ENCODE data around the gene UPK2. TPM values are rescaled to one million over a fixed set of nuclear protein-coding genes. Genes with fewer than 3 reads are reported as not detected.
"Not testable (repeated sequence)": the region's sequence is repeated elsewhere in the genome, so short reads cannot be mapped to it uniquely, and the experiment has no call there.

Gene UPK2
- total RNA-seq, 1 experiment from 2014 or later: not detected

DNA sequence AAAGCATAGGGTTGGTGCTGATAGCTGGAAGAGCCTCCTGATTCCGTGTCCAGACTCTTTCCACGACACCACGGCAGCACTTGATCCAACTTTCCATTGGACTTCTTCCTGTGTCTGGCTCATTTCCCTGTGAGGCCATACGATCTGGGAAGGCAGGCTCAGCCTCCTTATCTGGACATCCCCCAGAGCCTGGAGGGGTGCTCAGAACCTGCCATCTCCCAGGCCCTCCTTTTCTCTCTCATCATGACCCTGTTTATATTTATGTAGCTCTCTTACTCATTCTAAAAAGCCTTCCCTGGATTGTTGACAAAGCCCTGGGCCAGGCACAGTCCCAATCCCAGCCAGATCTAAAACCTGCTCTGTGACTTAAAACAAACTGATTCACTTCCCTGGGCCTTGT, 22.6 kb upstream of the UPK2 start:
- DNase-seq (ENCODE audit: extremely low read depth, low read depth): no peak

DNA sequence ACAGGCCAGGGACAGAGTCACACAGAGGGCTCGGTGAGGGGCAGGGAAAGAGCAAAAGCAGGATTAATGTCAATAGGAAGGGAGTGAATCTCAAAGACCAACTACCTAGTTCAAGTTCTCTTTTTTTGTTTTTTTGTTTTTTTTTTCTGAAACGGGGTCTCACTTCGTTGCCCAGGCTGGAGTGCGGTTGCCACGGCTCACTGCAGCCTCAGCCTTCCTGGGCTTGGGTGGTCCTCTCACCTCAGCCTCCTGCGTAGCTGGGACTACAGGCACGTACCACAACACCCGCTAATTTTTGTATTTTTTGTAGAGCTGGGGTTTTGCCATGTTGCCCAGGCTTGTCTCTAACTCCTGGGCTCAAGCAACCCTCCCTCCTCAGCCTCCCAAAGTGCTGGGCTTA, 20.7 kb upstream of the UPK2 start:
- no peak for DNase-seq (ENCODE audit: extremely low read depth, low read depth)

DNA sequence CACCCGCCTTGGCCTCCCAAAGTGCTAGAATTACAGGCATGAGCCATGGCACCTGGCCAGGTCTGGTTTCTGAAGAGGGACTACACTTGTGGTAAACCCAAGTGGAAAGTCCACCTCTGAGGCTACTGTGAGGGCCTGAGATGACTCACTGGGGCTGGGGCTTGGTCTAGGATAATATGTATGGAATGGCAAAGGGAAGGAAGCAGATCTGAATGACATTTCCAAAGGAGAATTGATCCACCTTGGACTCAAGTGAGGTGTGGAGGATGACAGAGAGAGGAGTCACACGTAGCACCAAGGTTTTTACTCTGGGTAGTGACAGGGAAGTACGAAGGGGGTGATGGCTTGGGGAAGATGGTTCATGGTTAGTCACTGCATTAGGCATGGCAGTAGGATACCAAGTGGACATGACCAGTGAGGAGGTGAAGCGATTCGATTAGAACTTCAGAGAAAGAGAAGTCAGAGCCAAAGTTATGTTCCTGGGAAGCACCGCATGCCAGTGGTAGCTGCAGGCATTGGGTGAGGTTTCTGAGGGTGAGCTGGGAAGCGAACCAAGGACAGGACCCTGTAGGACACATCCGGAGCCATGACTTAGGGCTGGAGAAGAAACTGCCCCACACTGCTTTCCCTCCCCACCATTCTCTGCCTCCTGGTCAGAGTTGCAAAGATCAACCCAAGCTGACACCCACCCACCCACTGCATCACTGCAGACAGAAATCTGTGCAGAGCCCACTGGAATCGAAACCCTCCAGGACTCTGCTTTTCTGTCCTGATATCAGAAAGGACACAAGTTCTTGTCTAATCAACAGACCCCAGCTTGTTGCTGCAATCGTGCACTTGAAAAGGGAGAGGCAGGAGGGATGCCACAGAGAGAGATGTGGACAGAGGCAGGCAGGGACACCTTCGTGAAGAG, 17.4 kb upstream of the UPK2 start:
- no peak for DNase-seq (ENCODE audit: extremely low read depth, low read depth)

DNA sequence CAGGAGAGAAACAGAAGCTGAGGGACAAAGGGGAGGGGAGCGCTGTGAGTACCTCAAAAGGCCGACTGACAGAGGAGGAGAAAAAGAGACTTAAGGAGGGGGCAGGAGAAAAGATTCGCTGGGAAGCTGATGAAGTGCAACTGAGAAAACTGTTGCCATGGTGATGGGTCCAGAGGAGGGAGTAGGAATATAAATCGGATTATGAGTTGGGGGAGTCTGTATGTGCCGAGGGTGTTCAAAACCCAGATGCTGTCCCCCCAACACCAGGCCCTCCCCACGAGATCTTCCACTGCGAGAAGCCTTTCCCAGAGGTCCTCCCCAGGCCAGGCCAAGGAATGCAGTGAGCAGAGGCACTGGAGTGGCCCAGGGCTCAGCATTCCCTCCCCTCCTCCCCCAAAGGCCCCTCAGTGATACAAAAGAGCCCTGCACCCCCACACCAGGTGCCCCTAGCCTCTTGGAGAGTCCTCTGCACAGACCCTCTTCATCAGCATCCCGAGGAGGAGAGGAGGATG, 16.6 kb upstream of the UPK2 start:
- DNase-seq (ENCODE audit: extremely low read depth, low read depth): no peak

DNA sequence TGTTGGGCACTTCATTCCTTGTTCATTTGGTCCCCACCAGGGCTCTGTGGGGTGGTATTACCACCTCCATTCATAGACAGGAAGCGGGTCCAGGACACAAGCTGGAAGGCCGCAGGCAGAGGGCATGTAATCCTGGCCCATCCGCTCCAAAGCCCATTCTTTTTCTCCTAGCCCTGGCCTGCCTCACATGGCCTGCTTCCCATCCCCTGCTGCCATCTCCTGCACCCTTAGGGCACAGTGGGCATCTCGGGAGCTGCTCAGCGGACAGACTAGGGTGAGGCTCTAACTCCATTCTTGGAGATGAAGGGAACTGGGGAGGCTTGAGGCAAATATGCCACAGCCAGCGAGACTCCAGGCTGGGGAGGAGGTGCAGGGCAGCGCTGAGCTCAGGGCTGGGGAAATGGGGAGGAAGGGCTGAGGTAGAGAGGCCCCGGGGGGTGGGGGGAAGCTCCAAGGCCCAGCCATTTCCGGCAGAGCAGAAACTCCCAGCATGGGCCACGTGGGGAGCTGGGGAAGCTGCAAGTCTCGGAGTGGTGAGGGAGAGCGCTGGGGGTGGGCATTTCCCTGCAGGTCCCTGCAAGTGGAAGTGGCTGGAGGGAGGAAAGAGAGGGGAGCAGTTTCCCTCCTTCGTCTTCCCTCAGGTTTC, 16.0 kb upstream of the UPK2 start:
- no peak for DNase-seq (ENCODE audit: extremely low read depth, low read depth)

DNA sequence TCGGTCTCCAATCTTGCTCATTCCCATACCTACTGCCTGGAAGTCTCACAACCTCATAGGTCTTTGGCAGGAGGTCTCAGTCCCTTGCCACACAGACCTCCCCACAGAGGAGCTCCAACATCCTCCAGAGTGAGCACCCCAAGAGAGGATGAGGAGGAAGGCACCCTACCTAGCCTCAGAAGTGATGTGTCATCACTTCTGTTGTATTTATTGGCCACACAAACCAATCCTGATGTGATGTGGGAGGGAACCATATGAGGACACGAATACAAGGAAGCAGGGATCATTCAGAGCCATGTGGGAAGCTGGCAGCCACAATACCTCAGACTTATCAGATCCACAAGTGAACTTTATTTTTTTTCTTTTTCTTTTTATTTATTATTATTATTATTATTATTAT, 9.0 kb upstream of the UPK2 start:
- DNase-seq (ENCODE audit: extremely low read depth, low read depth): no peak

DNA sequence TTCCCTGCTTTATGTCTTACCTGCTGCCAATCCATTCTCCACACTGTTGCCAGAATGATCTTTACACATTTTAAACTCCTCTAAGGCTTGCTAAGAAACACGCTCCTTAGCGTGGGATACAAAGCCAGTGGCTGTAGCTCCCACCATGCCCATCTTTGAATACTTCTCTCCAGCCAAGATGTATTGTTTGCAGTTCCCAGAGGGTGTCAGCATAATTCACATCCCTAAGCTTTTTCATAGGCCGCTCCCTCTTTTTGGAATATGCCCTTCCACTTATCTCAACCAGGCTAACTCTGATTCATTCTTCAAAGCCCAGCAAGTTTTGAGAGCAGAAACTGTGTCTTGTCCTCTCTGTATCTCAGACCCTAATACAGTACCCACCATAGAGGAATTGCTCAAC, 8.1 kb upstream of the UPK2 start:
- no peak for DNase-seq (ENCODE audit: extremely low read depth, low read depth)

DNA sequence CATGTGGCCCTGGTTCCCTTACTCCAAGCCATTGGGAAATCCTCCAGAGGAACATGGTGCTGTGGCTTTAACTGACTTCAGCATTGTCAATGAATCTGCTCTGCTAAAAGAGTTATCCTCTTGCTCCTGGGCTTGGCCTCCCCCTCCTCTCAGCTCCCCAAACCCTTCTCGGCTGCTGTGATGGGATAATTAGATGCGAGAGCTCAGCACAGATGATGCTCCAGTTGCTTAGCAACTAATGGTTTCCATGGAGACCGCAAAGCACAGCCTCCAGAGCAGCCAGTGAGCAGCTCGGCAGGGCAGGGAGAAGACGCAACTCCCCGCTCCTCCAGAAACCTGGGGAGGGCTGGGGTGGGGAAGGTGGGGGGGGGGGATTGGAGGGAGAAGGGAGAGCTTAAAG, 2.8 kb upstream of the UPK2 start:
- DNase-seq (ENCODE audit: extremely low read depth, low read depth): no peak

DNA sequence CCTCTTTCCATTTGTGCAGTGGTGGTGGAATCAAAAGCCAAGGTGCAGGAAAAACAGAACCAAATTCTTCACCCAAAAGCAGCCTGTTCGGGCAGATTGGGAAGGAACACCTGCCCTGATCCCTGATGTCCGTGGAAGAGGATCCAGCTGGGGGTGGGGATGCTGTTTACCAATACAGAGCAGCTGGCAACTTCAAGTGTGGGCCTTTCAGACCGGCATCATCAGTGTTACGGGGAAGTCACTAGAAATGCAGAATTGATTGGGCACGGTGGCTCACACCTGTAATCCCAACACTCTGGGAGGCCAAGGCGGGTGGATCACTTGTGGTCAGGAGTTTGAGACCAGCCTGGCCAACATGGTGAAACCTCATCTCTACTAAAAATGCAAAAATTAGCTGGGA, 2.1 kb upstream of the UPK2 start:
- DNase-seq (ENCODE audit: extremely low read depth, low read depth): not testable (repeated sequence)

DNA sequence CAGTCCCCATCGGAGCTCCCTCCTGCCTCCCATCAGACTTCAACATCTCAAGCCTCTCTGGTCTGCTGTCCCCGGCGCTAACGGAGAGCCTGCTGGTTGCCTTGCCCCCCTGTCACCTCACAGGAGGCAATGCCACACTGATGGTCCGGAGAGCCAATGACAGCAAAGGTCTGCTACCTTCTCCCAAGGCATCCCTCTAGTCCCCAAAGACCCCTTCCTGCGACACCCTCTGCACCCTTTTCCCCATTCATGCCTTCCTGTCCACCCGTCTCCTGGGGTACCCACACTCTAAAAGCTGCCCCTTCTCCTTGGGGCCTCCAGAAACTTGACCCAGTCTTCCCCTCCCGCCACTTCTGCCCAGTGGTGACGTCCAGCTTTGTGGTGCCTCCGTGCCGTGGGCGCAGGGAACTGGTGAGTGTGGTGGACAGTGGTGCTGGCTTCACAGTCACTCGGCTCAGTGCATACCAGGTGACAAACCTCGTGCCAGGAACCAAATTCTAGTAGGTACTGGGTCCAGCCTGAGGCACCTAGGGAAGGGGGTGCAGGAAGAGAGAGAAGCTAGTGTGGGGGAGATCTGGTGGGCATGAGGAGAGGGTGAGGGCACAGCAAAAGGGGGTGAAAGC, 860 bp downstream of the UPK2 start:
- DNase-seq (ENCODE audit: extremely low read depth, low read depth): no peak

DNA sequence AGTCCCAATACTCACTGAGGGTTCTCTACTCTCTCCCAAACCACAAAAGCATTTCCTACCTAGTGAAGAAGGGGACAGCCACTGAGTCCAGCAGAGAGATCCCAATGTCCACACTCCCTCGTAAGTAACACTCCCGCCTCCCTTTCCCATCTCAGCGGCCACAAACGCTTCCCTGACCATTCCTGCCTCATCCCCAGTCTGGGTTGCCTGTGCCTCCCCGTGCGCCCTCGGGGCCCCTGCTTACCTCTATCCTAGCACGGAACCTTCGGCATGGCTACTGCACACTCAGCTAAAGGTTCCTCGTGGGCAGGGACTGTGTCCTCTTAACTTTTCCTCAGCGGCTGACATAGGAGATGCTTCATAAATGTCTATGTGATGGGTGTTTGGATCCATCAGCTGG, 1.5 kb downstream of the UPK2 start:
- no peak for DNase-seq (ENCODE audit: extremely low read depth, low read depth)

DNA sequence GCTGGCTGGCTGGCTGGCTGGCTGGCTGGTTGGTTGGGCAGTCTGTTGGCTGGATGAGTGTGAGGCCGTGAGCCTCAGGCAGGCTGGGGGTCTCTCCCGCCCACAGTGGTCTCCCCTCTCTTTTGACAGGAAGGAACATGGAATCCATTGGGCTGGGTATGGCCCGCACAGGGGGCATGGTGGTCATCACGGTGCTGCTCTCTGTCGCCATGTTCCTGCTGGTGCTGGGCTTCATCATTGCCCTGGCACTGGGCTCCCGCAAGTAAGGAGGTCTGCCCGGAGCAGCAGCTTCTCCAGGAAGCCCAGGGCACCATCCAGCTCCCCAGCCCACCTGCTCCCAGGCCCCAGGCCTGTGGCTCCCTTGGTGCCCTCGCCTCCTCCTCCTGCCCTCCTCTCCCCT, 1.9 kb downstream of the UPK2 start:
- no peak for DNase-seq (ENCODE audit: extremely low read depth, low read depth)

DNA sequence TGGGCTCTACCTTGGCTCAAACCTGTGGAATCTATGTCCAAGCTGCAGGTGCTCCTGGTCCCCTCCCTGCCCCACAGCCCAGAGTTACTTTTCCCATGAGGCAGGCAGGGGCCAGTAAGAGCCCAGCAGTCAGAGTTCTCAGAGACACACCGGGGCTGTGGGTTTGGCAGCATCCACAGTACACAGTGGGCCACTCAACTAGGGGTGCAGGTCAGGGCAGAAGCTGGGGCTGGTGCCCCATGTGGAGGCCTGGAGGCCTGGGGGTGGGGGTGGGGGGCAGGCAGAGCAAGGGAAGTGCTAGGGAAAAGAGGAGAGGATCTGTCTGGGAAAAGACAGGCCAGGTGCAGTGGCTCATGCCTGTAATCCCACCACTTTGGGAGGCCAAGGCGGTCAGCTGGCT, 2.5 kb downstream of the UPK2 start:
- no peak for DNase-seq (ENCODE audit: extremely low read depth, low read depth)

DNA sequence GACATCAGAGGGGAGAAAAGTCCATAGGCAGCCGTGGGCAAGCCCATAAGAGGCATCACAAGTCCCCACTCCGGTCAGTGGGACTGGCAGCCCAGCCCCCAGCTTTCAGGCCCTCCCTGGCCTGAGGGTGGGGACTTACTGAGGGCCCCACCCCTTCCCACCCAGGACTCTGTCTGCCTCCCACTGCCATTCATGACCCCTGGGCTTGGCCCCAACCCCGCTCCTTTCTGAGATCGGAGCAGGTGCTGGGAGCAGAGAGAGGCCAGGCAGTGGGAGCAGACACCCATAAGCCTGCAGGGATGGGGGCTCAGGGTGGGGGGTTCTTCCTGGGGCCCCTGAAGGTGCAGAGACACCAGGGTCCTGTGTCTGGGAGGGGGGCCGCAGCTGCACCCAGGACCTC, 5.1 kb downstream of the UPK2 start:
- DNase-seq (ENCODE audit: extremely low read depth, low read depth): no peak

DNA sequence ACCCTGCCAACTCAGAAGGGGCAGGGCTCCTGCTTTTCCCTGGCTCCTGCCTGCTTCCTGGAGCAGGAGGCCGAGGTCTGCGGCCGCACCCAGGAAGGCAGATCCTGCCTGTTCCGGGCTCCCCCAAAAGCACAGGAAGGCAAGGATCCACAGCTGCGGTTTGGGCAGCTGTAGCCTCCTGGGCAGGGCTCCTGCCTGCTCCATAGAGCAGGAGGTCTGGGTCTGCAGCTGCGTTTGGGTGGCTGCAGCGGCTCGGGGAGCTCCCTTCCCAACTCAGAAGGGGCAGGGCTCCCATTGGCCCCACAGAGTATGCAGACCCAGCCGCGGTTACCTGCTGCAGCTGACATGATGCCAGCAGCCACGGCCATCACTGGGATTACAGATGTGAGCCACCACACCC, 5.5 kb downstream of the UPK2 start:
- DNase-seq (ENCODE audit: extremely low read depth, low read depth): no peak

DNA sequence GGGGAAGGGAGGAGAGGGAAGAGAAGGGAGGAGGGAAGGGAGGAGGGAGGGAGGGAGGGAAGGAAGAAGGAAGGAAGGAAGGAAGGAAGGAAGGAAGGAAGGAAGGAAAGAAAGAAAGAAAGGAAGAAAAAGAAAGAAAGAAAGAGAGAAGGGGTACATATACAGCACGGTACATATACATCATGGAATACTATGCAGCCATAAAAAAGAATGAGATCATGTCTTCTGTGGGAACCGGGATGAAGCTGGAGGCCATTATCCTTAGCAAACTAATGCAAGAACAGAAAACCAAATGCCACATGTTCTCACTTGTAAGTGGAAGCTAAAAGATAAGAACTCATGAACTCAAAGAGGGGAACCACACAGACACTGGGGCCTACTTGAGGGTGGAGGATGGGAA, 13.4 kb downstream of the UPK2 start:
- DNase-seq (ENCODE audit: extremely low read depth, low read depth): not testable (repeated sequence)

DNA sequence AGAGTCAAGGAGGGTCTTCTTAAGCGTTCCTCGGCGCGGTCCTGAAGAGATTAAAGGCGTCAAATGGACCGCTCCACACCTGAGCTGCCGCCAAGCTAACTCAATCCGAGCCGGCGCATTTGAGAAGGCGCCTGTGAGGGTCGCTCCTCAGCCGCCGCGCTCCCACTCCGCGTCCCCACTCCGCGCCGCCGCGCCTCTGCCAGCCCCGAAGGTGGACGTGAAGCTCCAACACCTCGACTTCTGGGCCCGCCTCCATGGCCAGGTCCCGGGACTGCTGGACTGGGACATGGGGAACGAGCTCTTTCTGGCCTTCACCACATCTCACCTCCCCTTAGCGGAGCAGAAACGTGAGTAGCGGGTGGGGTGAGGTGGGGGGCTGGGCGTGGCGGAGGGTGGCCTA, 15.5 kb downstream of the UPK2 start, which contains the start of gene FOXR1:
Gene FOXR1, plus strand, starts transcription at position 116 of the 400 bp plus-strand sequence. Its CDS starts 171 bp downstream, at position 287.
- DNase-seq (ENCODE audit: extremely low read depth, low read depth): no peak

DNA sequence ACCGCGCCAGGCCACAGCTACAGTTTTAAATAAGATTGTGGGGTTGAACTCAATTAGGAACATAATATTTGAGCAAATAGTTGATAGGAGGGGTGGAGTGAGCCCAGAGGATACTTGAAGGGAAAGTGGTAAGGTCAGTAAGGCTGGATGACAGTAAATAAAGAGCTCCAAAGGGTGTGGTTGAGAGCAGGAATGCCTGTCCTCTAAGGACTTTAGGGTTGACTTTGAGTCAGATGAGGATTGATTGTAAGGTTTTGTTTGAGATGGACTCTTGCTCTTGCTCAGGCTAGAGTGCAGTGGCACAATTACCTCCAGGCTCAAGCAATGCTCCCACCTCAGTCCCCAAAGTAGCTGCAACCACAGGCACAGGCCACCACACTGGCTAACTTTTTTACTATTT, 17.9 kb downstream of the UPK2 start:
- no peak for DNase-seq (ENCODE audit: extremely low read depth, low read depth)

DNA sequence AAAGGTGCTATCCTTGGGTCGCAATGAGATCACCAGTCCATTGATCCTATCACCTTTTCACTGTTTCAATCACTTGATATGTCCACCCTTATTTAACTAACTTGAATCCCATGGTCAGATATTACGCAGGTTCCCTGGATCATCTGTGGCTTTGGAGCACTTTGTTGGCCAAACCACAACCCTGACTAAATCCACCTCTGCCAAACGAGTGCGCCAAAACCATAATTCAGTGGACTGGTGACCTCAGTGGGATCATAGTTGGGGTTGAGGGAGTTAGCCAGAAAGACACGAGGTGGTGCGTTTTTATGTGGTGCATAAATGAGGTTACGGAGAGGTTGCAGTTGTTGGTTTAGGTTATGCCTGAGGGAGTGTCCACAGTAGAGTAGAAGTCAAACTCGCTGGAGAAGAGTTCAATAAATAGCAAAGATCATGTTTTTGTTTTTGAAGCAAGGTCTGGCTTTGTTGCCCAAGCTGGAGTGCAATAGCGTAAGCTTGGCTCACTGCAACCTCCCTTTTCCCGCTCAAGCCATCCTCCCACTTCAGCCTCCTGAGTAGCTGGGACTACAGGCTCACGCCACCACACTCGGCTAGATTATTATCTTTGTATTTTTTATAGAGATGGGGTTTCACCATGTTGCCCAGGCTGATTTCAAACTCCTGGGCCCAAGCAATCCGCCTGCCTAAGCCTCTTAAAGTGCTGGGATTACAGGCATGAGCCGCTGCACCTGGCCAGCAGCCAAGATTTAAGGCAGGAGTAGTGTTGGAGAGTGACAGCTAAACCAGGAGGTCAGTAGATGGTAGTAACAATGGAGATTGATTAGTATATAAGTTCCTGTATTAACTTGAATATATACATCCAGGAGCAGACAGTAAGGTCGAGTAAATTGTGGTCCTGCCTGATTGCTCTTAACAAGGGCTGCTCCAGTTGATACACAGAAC, 19.9 kb downstream of the UPK2 start:
- no peak for DNase-seq (ENCODE audit: extremely low read depth, low read depth)

DNA sequence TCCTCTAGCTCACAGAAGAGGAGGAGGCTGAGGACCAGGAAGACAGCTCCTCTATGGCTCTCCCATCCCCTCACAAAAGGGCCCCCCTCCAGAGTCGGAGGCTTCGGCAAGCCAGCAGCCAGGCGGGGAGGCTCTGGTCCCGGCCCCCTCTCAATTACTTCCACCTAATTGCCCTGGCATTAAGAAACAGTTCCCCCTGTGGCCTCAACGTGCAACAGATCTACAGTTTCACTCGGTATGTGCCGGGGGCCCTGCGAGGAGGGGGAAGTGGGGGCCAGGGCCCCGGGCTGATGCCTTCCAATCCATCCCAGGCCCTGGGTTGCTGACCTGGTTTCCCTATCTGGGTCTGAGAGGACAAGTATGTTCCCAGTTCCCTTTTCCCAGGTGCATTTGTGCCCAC, 23.3 kb downstream of the UPK2 start:
- DNase-seq (ENCODE audit: extremely low read depth, low read depth): no peak

Data from NCI-H460 (cell line).